ENCODE results near the gene SPP1.
"Not testable (repeated sequence)": the region's sequence is repeated elsewhere in the genome, so short reads cannot be mapped to it uniquely, and the experiment has no call there.

The SPP1 gene

GRCh38 chr4:87973283-87974169 is 2.0 kb upstream of the SPP1 start:
- H3K9me3 Mint-ChIP-seq: no peaks in the 10 kb centered on the region
- DNase-seq (peak in 1 of 2 donors; percentile 25), ATAC-seq (peak; percentile 76)
- peaks cover 60% of the 10 kb centered on the region for H3K27me3 Mint-ChIP-seq
- no peak overlapping the region for H3K27ac Mint-ChIP-seq
- no peak overlapping the region for H3K4me3 Mint-ChIP-seq
- peaks cover 8% of the 10 kb centered on the region for H3K4me1 Mint-ChIP-seq

- peaks cover 48% of the 10 kb centered on the region for H3K27me3 Mint-ChIP-seq
Observed at GRCh38 chr4:87974856-87975462, 555 bp upstream of the SPP1 start.

GRCh38 chr4:87977521-87978278 is 2.2 kb downstream of the SPP1 start:
- peaks cover 26% of the 10 kb centered on the region for H3K27me3 Mint-ChIP-seq

More at GRCh38 chr4:87974856-87975462, 555 bp upstream of the SPP1 start:
- H3K4me3 Mint-ChIP-seq: no peak overlapping the region
- H3K9me3 Mint-ChIP-seq: no peaks in the 10 kb centered on the region
- peaks cover 8% of the 10 kb centered on the region for H3K4me1 Mint-ChIP-seq
- ATAC-seq: peak; percentile 33
- DNase-seq: no peak
- no peak overlapping the region for H3K27ac Mint-ChIP-seq

GRCh38 chr4:87978681-87979080 is 3.2 kb downstream of the SPP1 start:
- H3K27ac Mint-ChIP-seq: no peak overlapping the region
- peaks cover 20% of the 10 kb centered on the region for H3K27me3 Mint-ChIP-seq
- peaks cover 8% of the 10 kb centered on the region for H3K4me1 Mint-ChIP-seq
- H3K4me3 Mint-ChIP-seq: no peak overlapping the region
- DNase-seq (no peak), ATAC-seq (no peak)
- no peaks in the 10 kb centered on the region for H3K9me3 Mint-ChIP-seq

More at GRCh38 chr4:87977521-87978278, 2.2 kb downstream of the SPP1 start:
- Mint-ChIP-seq H3K27ac (no peak overlapping the region), H3K4me1 (peaks cover 8% of the 10 kb centered on the region), H3K9me3 (no peaks in the 10 kb centered on the region), H3K4me3 (no peak overlapping the region)
- DNase-seq (no peak), ATAC-seq (no peak)

- ATAC-seq (no peak), DNase-seq (no peak)
- Mint-ChIP-seq H3K27ac (no peak overlapping the region), H3K4me3 (no peak overlapping the region), H3K9me3 (no peaks in the 10 kb centered on the region), H3K4me1 (peaks cover 8% of the 10 kb centered on the region), H3K27me3 (peaks cover 29% of the 10 kb centered on the region)
Observed at GRCh38 chr4:87979810-87980209, 4.3 kb downstream of the SPP1 start.

GRCh38 chr4:87981486-87981885 is 6.0 kb downstream of the SPP1 start:
- no peaks in the 10 kb centered on the region for H3K4me1 Mint-ChIP-seq
- peaks cover 20% of the 10 kb centered on the region for H3K27me3 Mint-ChIP-seq
- DNase-seq: no peak
- no peak for ATAC-seq
- H3K9me3 Mint-ChIP-seq: no peaks in the 10 kb centered on the region
- no peak overlapping the region for H3K27ac Mint-ChIP-seq
- no peak overlapping the region for H3K4me3 Mint-ChIP-seq

- Mint-ChIP-seq H3K9me3 (no peaks in the 10 kb centered on the region), H3K4me1 (no peaks in the 10 kb centered on the region), H3K27me3 (peaks cover 20% of the 10 kb centered on the region), H3K27ac (no peak overlapping the region), H3K4me3 (no peak overlapping the region)
- ATAC-seq (no peak), DNase-seq (no peak)
Observed at GRCh38 chr4:87982036-87982435, 6.5 kb downstream of the SPP1 start.

- Mint-ChIP-seq H3K9me3 (no peaks in the 10 kb centered on the region), H3K4me1 (no peaks in the 10 kb centered on the region), H3K27ac (no peak overlapping the region), H3K4me3 (no peak overlapping the region), H3K27me3 (peaks cover 18% of the 10 kb centered on the region)
- DNase-seq (no peak), ATAC-seq (no peak)
Observed at GRCh38 chr4:87982446-87983010, 7.0 kb downstream of the SPP1 start.

GRCh38 chr4:87983996-87984395 is 8.5 kb downstream of the SPP1 start:
- no peak for ATAC-seq
- Mint-ChIP-seq H3K9me3 (no peaks in the 10 kb centered on the region), H3K27me3 (peaks cover 14% of the 10 kb centered on the region), H3K27ac (no peak overlapping the region), H3K4me3 (no peak overlapping the region), H3K4me1 (no peaks in the 10 kb centered on the region)
- DNase-seq: no peak

- peaks cover 18% of the 10 kb centered on the region for H3K27me3 Mint-ChIP-seq
- no peak overlapping the region for H3K4me3 Mint-ChIP-seq
- ATAC-seq: peak; percentile 89
- H3K4me1 Mint-ChIP-seq: no peaks in the 10 kb centered on the region
- DNase-seq: peak in 1 of 2 donors; percentile 34
- no peaks in the 10 kb centered on the region for H3K9me3 Mint-ChIP-seq
- no peak overlapping the region for H3K27ac Mint-ChIP-seq
Observed at GRCh38 chr4:87985097-87985886, 9.8 kb downstream of the SPP1 start.

- H3K27me3 Mint-ChIP-seq: peaks cover 18% of the 10 kb centered on the region
Observed at GRCh38 chr4:87985887-87986200, 10.3 kb downstream of the SPP1 start.

GRCh38 chr4:87986508-87986907 is 11.0 kb downstream of the SPP1 start:
- Mint-ChIP-seq H3K4me3 (no peak overlapping the region), H3K4me1 (peaks cover 8% of the 10 kb centered on the region), H3K9me3 (no peaks in the 10 kb centered on the region), H3K27ac (no peak overlapping the region), H3K27me3 (peaks cover 18% of the 10 kb centered on the region)
- no peak for ATAC-seq
- DNase-seq: no peak

More at GRCh38 chr4:87985887-87986200, 10.3 kb downstream of the SPP1 start:
- no peak overlapping the region for H3K27ac Mint-ChIP-seq
- H3K4me3 Mint-ChIP-seq: no peak overlapping the region
- no peak for ATAC-seq
- no peak for DNase-seq
- no peaks in the 10 kb centered on the region for H3K9me3 Mint-ChIP-seq
- H3K4me1 Mint-ChIP-seq: peaks cover under 1% of the 10 kb centered on the region

GRCh38 chr4:87989765-87990164 is 14.3 kb downstream of the SPP1 start:
- Mint-ChIP-seq H3K9me3 (no peaks in the 10 kb centered on the region), H3K4me1 (peaks cover 19% of the 10 kb centered on the region), H3K27me3 (peaks cover 10% of the 10 kb centered on the region), H3K27ac (no peak overlapping the region), H3K4me3 (no peak overlapping the region)
- DNase-seq (no peak), ATAC-seq (no peak)

- no peak overlapping the region for H3K4me3 Mint-ChIP-seq
- no peak for ATAC-seq
- H3K9me3 Mint-ChIP-seq: no peaks in the 10 kb centered on the region
- no peak overlapping the region for H3K27ac Mint-ChIP-seq
- peaks cover 19% of the 10 kb centered on the region for H3K4me1 Mint-ChIP-seq
- H3K27me3 Mint-ChIP-seq: peaks cover 13% of the 10 kb centered on the region
- DNase-seq: no peak
Observed at GRCh38 chr4:87995435-87995834, 19.9 kb downstream of the SPP1 start.

- ATAC-seq, DNase-seq, H3K4me3 Mint-ChIP-seq, H3K9me3 Mint-ChIP-seq, H3K27ac Mint-ChIP-seq, H3K4me1 Mint-ChIP-seq: not testable (repeated sequence)
- peaks cover 13% of the 10 kb centered on the region for H3K27me3 Mint-ChIP-seq
Observed at GRCh38 chr4:87999191-87999691, 23.7 kb downstream of the SPP1 start.
